Heart left ventricle (tissue), 13 donors: ENCODE data around the gene ASAP2.

Experiments used
- POLR2A ChIP-seq, 2 donors: fragments of 450-650 bp; IDR thresholded peaks; one replicate each; pipeline ENCODE4 v1.6.1; 2017; ENCODE audit warnings: antibody characterized with exemption in 2 of 2, mild to moderate bottlenecking in 2 of 2, moderate library complexity in 2 of 2
- TF ChIP-seq, protein P1 (sequence below), 12 donors: fragments of 200-600 bp; sonication (generic) in 4 of 12; IDR thresholded peaks; one replicate each; pipeline versions ENCODE4 v1.5.0 to v1.8.0; 2018 to 2022; ENCODE audit warnings: antibody characterized with exemption in 12 of 12, mild to moderate bottlenecking in 5 of 12
- donor health status: ischemic (EF 13 %, LVEDD 7.1; RV severe dilation, severe dysfunction).
- donor health status: DM: no; HTN: yes; CAD: no.
- donor health status: DM: no; HTN: no; CAD: no.
- donor health status: ischemic (EF 25% LVEDD 6.9; RV normal size, moderate dysfunction).
- donor health status: ischemic (EF 25% LVEDD 5.7; RV mildly dilated, moderate dysfunction).
- donor health status: ischemic (EF 35%, LVEDD 5.7; RV mildly dilated, moderate dysfunction).
- donor health status: nonischemic (EF 11% LVEDD 7.7; RV severe dilation, severe dysfunction).
- donor health status: DM: yes; HTN: yes; CAD: no.
- donor health status: PGD.
- donor health status: ischemic (EF 29% LVEDD 5.4; RV normal size, mild dysfunction).
- donor health status: nonischemic (EF 23%, LVEDD 6.1; RV moderate dilation, normal function).

DNA sequence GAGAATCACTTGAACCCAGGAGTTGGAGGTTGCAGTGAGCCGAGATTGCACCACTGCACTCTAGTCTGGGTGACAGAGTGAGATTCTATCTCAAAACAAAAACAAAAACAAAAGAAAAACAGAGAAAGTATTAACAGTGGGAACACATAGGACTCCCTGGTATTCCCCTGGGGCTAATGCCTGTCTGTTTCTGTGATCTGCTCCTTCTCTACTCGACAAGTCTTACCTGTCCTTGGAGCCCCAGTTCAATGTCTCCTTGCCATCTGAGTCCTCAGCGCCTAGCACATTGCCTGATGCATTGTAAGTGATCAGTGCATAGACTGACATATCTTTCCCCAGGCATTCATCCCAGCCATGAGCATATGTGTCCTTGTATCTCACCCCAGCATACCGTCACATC, 85.8 kb downstream of the ASAP2 start:
- TF ChIP-seq POLR2A (IDR thresholded peaks at IDR 0.05) = no peak
- TF ChIP-seq, protein P1, sequence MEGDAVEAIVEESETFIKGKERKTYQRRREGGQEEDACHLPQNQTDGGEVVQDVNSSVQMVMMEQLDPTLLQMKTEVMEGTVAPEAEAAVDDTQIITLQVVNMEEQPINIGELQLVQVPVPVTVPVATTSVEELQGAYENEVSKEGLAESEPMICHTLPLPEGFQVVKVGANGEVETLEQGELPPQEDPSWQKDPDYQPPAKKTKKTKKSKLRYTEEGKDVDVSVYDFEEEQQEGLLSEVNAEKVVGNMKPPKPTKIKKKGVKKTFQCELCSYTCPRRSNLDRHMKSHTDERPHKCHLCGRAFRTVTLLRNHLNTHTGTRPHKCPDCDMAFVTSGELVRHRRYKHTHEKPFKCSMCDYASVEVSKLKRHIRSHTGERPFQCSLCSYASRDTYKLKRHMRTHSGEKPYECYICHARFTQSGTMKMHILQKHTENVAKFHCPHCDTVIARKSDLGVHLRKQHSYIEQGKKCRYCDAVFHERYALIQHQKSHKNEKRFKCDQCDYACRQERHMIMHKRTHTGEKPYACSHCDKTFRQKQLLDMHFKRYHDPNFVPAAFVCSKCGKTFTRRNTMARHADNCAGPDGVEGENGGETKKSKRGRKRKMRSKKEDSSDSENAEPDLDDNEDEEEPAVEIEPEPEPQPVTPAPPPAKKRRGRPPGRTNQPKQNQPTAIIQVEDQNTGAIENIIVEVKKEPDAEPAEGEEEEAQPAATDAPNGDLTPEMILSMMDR (IDR thresholded peaks at IDR 0.05) = no peak
